ENCODE results near the gene IGSF6. TPM values are rescaled to one million over a fixed set of nuclear protein-coding genes. Genes with fewer than 3 reads are reported as not detected.
A peak's percentile ranks its signal among the peaks of the same experiment; 100 is the strongest.

The IGSF6 gene
- polyA plus RNA-seq, 1 of the 3 experiments (the other 2 are of a cell fraction): not detected

DNA sequence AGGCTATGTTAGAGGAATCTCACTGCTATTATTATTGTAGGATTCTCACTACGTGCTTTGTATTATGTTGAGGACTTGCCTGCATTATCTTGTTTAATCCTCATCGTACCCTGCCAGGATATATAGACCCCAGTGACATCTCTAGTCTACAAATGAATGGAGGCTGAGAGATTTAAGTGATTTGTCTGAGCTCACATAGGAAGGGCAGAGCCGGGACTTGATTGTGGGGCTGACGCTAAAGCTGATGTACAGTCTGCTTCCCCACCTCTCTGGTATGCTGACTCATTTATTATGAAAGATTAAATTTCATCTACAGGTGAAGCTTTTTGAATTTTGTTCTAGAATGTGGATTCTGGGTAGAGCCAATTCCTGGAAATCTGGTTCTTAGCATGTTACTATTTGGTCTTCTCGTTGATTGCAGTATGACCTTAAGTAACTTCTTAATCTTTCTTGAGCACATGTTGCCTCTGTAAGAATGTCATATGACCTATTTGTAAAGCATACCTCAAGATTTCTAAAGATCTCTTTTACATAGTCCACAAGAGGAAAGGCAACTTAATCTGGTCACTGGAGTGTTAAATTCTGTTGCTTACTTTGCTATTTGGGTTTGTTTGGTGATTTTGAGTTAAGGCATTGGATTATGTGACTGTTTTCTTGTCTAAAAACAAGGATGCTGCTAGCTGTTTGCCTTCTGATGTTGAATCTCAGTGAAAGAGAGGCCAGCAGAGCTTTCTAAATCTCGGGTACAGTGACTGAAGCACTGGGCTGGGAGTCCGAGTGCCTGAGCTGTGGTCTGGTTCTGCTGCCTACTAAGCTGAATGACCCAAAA, 40.6 kb downstream of the IGSF6 start:
- DNase-seq: no peak
- Histone ChIP-seq H3F3A (replicated peaks; ENCODE audit: insufficient read depth) (peaks cover 12% of the 10 kb centered on the region), H2AFZ (ENCODE audit: low read depth) (no peak overlapping the region), H3K79me2 (ENCODE audit: insufficient read depth) (peaks cover 100% of the 10 kb centered on the region), H3K9me3 (no peaks in the 10 kb centered on the region), H4K20me1 (ENCODE audit: insufficient read depth) (peaks cover 64% of the 10 kb centered on the region), H3K4me1 (ENCODE audit: control insufficient read depth in 1 of 2, insufficient read depth in 2 of 2, low read depth in 1 of 2, low read length in 1 of 2) (peaks cover 24 to 29% of the 10 kb centered on the region in 2 experiments), H3K9me2 (no peaks in the 10 kb centered on the region), H3K4me2 (no peak overlapping the region), H3K27me3 (ENCODE audit: insufficient read depth) (no peaks in the 10 kb centered on the region), H3K4me3 (ENCODE audit: low read depth in 2 of 2, low read length in 1 of 2) (no peak overlapping the region), H3K9ac (no peak overlapping the region), H3K27ac (ENCODE audit: low read depth in 2 of 2, low read length in 1 of 2) (peak overlapping the region; percentile 8 to 56; a peak in 3 of 4 replicates), H3K36me3 (replicated peaks in 1 of 2; ENCODE audit: control insufficient read depth in 1 of 2, insufficient read depth in 2 of 2, low read length in 1 of 2) (peaks cover 3 to 4% of the 10 kb centered on the region in 2 experiments)
- 93% methylated on average over 7 of the region's 7 CpGs for WGBS (ENCODE audit: low lambda C conversion rate)
- CTCF ChIA-PET: interaction anchor here (1.0 to 1.6 kb wide), 4 partner anchors 11 to 97 kb away, joined by 3 to 5 read pairs (median 4); no protein-coding TSS in a partner anchor
- TF ChIP-seq, protein P1, sequence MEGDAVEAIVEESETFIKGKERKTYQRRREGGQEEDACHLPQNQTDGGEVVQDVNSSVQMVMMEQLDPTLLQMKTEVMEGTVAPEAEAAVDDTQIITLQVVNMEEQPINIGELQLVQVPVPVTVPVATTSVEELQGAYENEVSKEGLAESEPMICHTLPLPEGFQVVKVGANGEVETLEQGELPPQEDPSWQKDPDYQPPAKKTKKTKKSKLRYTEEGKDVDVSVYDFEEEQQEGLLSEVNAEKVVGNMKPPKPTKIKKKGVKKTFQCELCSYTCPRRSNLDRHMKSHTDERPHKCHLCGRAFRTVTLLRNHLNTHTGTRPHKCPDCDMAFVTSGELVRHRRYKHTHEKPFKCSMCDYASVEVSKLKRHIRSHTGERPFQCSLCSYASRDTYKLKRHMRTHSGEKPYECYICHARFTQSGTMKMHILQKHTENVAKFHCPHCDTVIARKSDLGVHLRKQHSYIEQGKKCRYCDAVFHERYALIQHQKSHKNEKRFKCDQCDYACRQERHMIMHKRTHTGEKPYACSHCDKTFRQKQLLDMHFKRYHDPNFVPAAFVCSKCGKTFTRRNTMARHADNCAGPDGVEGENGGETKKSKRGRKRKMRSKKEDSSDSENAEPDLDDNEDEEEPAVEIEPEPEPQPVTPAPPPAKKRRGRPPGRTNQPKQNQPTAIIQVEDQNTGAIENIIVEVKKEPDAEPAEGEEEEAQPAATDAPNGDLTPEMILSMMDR (IDR thresholded peaks at IDR 0.05): no peak
- TF ChIP-seq RFX5 (IDR thresholded peaks at IDR 0.05; ENCODE audit: low read length) (no peak), YY1 (IDR thresholded peaks at IDR 0.05; ENCODE audit: low read depth) (no peak), MEF2A (IDR thresholded peaks at IDR 0.05; ENCODE audit: borderline replicate concordance, low read depth) (no peak), GATA2 (CRISPR knock-in tag; IDR thresholded peaks at IDR 0.05) (no peak), ELF1 (IDR thresholded peaks at IDR 0.05) (no peak), SIN3A (IDR thresholded peaks at IDR 0.05; ENCODE audit: borderline replicate concordance, low read depth, low read length) (no peak), TCF12 (IDR thresholded peaks at IDR 0.05) (no peak), GABPA (IDR thresholded peaks at IDR 0.05; ENCODE audit: low read depth) (no peak), CHD2 (IDR thresholded peaks at IDR 0.05; ENCODE audit: low read length, partially characterized antibody) (no peak), RCOR1 (IDR thresholded peaks at IDR 0.05; ENCODE audit: low read length) (no peak), RAD21 (IDR thresholded peaks at IDR 0.05; ENCODE audit: low read length) (no peak), POLR2AphosphoS5 (IDR thresholded peaks at IDR 0.05; ENCODE audit: low read depth, low read length) (no peak)
- TF ChIP-seq, protein P2, sequence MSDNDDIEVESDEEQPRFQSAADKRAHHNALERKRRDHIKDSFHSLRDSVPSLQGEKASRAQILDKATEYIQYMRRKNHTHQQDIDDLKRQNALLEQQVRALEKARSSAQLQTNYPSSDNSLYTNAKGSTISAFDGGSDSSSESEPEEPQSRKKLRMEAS (IDR thresholded peaks at IDR 0.05; ENCODE audit: low read depth): no peak
- TF ChIP-seq, protein P3, sequence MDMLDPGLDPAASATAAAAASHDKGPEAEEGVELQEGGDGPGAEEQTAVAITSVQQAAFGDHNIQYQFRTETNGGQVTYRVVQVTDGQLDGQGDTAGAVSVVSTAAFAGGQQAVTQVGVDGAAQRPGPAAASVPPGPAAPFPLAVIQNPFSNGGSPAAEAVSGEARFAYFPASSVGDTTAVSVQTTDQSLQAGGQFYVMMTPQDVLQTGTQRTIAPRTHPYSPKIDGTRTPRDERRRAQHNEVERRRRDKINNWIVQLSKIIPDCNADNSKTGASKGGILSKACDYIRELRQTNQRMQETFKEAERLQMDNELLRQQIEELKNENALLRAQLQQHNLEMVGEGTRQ (IDR thresholded peaks at IDR 0.05; ENCODE audit: borderline replicate concordance, low read depth, low read length): no peak
- TF ChIP-seq, protein P4, sequence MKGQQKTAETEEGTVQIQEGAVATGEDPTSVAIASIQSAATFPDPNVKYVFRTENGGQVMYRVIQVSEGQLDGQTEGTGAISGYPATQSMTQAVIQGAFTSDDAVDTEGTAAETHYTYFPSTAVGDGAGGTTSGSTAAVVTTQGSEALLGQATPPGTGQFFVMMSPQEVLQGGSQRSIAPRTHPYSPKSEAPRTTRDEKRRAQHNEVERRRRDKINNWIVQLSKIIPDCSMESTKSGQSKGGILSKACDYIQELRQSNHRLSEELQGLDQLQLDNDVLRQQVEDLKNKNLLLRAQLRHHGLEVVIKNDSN (IDR thresholded peaks at IDR 0.05; ENCODE audit: borderline replicate concordance, low read depth): no peak
- TF ChIP-seq, protein P5, sequence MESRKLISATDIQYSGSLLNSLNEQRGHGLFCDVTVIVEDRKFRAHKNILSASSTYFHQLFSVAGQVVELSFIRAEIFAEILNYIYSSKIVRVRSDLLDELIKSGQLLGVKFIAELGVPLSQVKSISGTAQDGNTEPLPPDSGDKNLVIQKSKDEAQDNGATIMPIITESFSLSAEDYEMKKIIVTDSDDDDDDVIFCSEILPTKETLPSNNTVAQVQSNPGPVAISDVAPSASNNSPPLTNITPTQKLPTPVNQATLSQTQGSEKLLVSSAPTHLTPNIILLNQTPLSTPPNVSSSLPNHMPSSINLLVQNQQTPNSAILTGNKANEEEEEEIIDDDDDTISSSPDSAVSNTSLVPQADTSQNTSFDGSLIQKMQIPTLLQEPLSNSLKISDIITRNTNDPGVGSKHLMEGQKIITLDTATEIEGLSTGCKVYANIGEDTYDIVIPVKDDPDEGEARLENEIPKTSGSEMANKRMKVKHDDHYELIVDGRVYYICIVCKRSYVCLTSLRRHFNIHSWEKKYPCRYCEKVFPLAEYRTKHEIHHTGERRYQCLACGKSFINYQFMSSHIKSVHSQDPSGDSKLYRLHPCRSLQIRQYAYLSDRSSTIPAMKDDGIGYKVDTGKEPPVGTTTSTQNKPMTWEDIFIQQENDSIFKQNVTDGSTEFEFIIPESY (IDR thresholded peaks at IDR 0.05; ENCODE audit: borderline replicate concordance, low read depth): no peak
- POLR2A ChIA-PET: interaction anchor here (0.6 kb wide), 1 partner anchor 1515 kb away, joined by 3 read pairs; no protein-coding TSS in a partner anchor
